K562 (cell line): Measurements from ENCODE around the gene PPM1G. TPM values are rescaled to one million over a fixed set of nuclear protein-coding genes. Genes with fewer than 3 reads are reported as not detected.

ENCODE experiments used
- ASH1L ChIP-seq: fragments of 450-650 bp; IDR thresholded peaks from 2 replicates; pipeline ENCODE4 v1.6.1; 2018; ENCODE audit warnings: borderline replicate concordance, mild to moderate bottlenecking, low read depth; ENCODE audit not compliant: partially characterized antibody
- ATF4 ChIP-seq: fragments of 450-650 bp; formaldehyde crosslinking; IDR thresholded peaks from 2 replicates; pipeline ENCODE4 v1.4.0; 2022; ENCODE audit warnings: mild to moderate bottlenecking, moderate library complexity
- BHLHE40 ChIP-seq: IDR thresholded peaks from 2 replicates; pipeline ENCODE4 v1.6.1; 2011; ENCODE audit warnings: low read length, improper control_type of control experiment
- E4F1 ChIP-seq: fragments of 250-450 bp; sonication (Bioruptor Pico); IDR thresholded peaks from 2 replicates; pipeline ENCODE4 v1.5.0; 2021; ENCODE audit warnings: mild to moderate bottlenecking, borderline replicate concordance
- ELF4 ChIP-seq: fragments of 450-650 bp; formaldehyde crosslinking; IDR thresholded peaks from 2 replicates; pipeline ENCODE4 v1.4.0; 2022; ENCODE audit warnings: missing genetic modification characterization
- HIVEP1 ChIP-seq: fragments of 250-450 bp; sonication (Bioruptor Pico); IDR thresholded peaks from 2 replicates; pipeline ENCODE4 v1.4.0; 2020; ENCODE audit warnings: mild to moderate bottlenecking
- NCOR1 ChIP-seq: fragments of 450-650 bp; IDR thresholded peaks from 2 replicates; pipeline ENCODE4 v1.6.1; 2016; ENCODE audit warnings: mild to moderate bottlenecking, moderate library complexity
- NFIX ChIP-seq: fragments of 250-450 bp; sonication (Bioruptor Pico); IDR thresholded peaks from 2 replicates; pipeline ENCODE4 v1.4.0; 2020; ENCODE audit warnings: low read depth, mild to moderate bottlenecking, moderate library complexity
- SIN3A ChIP-seq, 2 experiments: fragments of 150-350 bp in 1 of 2; IDR thresholded peaks; 2 replicates each; pipeline ENCODE4 v1.6.1; 2011 to 2016; ENCODE audit warnings: borderline replicate concordance in 2 of 2, low read depth in 2 of 2, low read length in 2 of 2, mild to moderate bottlenecking in 2 of 2, moderate library complexity in 2 of 2; ENCODE audit not compliant: control insufficient read depth in 1 of 2
- STAT5B ChIP-seq: fragments of 250-450 bp; sonication (Bioruptor Pico); IDR thresholded peaks from 2 replicates; pipeline ENCODE4 v1.8.0; 2021; ENCODE audit warnings: mild to moderate bottlenecking, inconsistent platforms
- TGIF2 ChIP-seq: sonication (generic); formaldehyde crosslinking; IDR thresholded peaks from 2 replicates; pipeline ENCODE4 v1.8.1; 2022; ENCODE audit warnings: mild to moderate bottlenecking, missing genetic modification reagents, moderate library complexity
- TOE1 ChIP-seq, 2 experiments: fragments of 450-650 bp in 1 of 2; sonication (generic) in 1 of 2; formaldehyde crosslinking in 1 of 2; IDR thresholded peaks; 2 replicates each; pipeline versions ENCODE4 v1.7.1 to v1.8.0; 2016 to 2022; ENCODE audit warnings: borderline replicate concordance in 2 of 2, mild to moderate bottlenecking in 2 of 2, antibody characterized with exemption in 1 of 2, inconsistent platforms in 1 of 2, low read depth in 1 of 2, missing genetic modification reagents in 1 of 2, moderate library complexity in 1 of 2
- U2AF1 ChIP-seq: fragments of 200-400 bp; formaldehyde crosslinking; optimal IDR thresholded peaks from 2 replicates; pipeline ENCODE3; 2017; ENCODE audit warnings: mild to moderate bottlenecking, low read depth, low read length, moderate library complexity
- XRCC5 ChIP-seq: fragments of 200-400 bp; formaldehyde crosslinking; IDR thresholded peaks from 2 replicates; pipeline ENCODE4 v1.6.1; 2017; ENCODE audit warnings: low read depth, mild to moderate bottlenecking, low read length
- ZBTB5 ChIP-seq: fragments of 450-650 bp; IDR thresholded peaks from 2 replicates; pipeline ENCODE4 v1.6.1; 2017; ENCODE audit warnings: antibody characterized with exemption
- ZFP1 ChIP-seq: fragments of 450-650 bp; formaldehyde crosslinking; IDR thresholded peaks from 2 replicates; pipeline ENCODE4 v1.4.0; 2020; ENCODE audit warnings: mild to moderate bottlenecking, mixed read lengths
- ZNF232 ChIP-seq: sonication (generic); formaldehyde crosslinking; IDR thresholded peaks from 2 replicates; pipeline ENCODE4 v1.8.0; 2022; ENCODE audit warnings: mild to moderate bottlenecking, missing genetic modification reagents
- ZNF311 ChIP-seq: fragments of 250-450 bp; sonication (Bioruptor Pico); IDR thresholded peaks from 2 replicates; pipeline ENCODE4 v1.4.0; 2020; ENCODE audit warnings: mild to moderate bottlenecking, moderate library complexity
- ZNF449 ChIP-seq: fragments of 250-450 bp; sonication (Bioruptor Pico); IDR thresholded peaks from 2 replicates; pipeline ENCODE4 v1.8.0; 2022; ENCODE audit warnings: moderate library complexity, mild to moderate bottlenecking, inconsistent platforms
- ZNF740 ChIP-seq, 3 experiments: fragments of 200-800 bp in 1 of 3; sonication (Bioruptor generic) in 1 of 3; sonication (generic) in 1 of 3; formaldehyde crosslinking in 1 of 3; IDR thresholded peaks; 2 replicates each; pipeline versions ENCODE4 v1.6.1 to v1.8.0; 2016 to 2022; ENCODE audit warnings: mild to moderate bottlenecking in 2 of 3, missing compliant biosample characterization in 2 of 3, missing genetic modification characterization in 2 of 3, missing genetic modification reagents in 1 of 3
- polyA plus RNA-seq, 8 experiments: library from polyadenylated mRNA; depleted of rRNA in 4 of 8; stranded (reverse) in 5 of 8; unstranded in 3 of 8; fragments of >200 nt; fragmentation: Nextera tagmentation in 2 of 8; fragmentation: Illumina TruSeq in 1 of 8; extraction: Ambion mirVana in 2 of 8; extraction: Trizol in 1 of 8; gene quantifications; 2 replicates each; pipeline versions ENCODE4 v1.2.1 to v1.2.3, GENCODE V29; 2011 to 2014; ENCODE audit warnings: inconsistent platforms in 1 of 8, missing spikeins in 1 of 8
- total RNA-seq, 7 experiments: library from RNA; depleted of rRNA in 6 of 7; stranded (reverse); fragments of >200 nt in 6 of 7; fragmentation: Illumina TruSeq in 2 of 7; extraction: Trizol in 2 of 7; gene quantifications; 2 replicates each; pipeline versions ENCODE4 v1.2.1 to v1.2.3, GENCODE V29; 2011 to 2021; ENCODE audit warnings: low replicate concordance in 1 of 7

Gene PPM1G
- total and polyA plus RNA-seq, 9 of the 15 experiments (the other 6 are each of a cell fraction or from before 2014, with no cell fraction given), result 61.7 to 230 (median 153) TPM

- TF ChIP-seq ZNF740 (CRISPR knock-in tag; IDR thresholded peaks at IDR 0.05), result no peak
- no peak for TF ChIP-seq ZNF740 (tag; IDR thresholded peaks at IDR 0.05)
- TF ChIP-seq STAT5B (CRISPR knock-in tag), result no peak
- TF ChIP-seq TGIF2 (CRISPR knock-in tag), result no peak
- peak in 1 of 2 experiments; percentile 67; a peak in 1 of 4 replicates for TF ChIP-seq SIN3A (IDR thresholded peaks at IDR 0.05; ENCODE audit: borderline replicate concordance in 2 of 2, control insufficient read depth in 1 of 2, low read depth in 2 of 2, low read length in 2 of 2)
- TF ChIP-seq BHLHE40, result no peak
- TF ChIP-seq ZFP1 (CRISPR knock-in tag), result no peak
- no peak for TF ChIP-seq TOE1 (IDR thresholded peaks at IDR 0.05; ENCODE audit: borderline replicate concordance)
- no peak for TF ChIP-seq TOE1 (CRISPR knock-in tag; IDR thresholded peaks at IDR 0.05; ENCODE audit: borderline replicate concordance, low read depth)
- no peak for TF ChIP-seq ELF4
- no peak for TF ChIP-seq E4F1 (CRISPR knock-in tag)
- no peak for TF ChIP-seq ZNF311
- TF ChIP-seq HIVEP1 (CRISPR knock-in tag), result no peak
- no peak for TF ChIP-seq U2AF1
- TF ChIP-seq NFIX, result no peak
- no peak for TF ChIP-seq ZNF449
- TF ChIP-seq ZNF232 (CRISPR knock-in tag), result no peak
- no peak for TF ChIP-seq NCOR1
- no peak for TF ChIP-seq ATF4 (CRISPR knock-in tag)
- TF ChIP-seq XRCC5, result no peak
- TF ChIP-seq ZBTB5, result no peak
- TF ChIP-seq ASH1L, result no peak
Observed at GRCh38 chr2:27428978-27429541, 19.7 kb upstream of the PPM1G start (continued).
